Muscle layer of duodenum (tissue), 2 donors: ENCODE results near the gene UBE2Q1.

Source experiments
- H3K27ac ChIP-seq: one replicate; pipeline ENCODE4 v1.7.0; 2013; ENCODE audit warnings: mild to moderate bottlenecking, low read length
- H3K27me3 ChIP-seq: one replicate; pipeline ENCODE4 v1.7.0; 2013; ENCODE audit warnings: low read depth, mild to moderate bottlenecking, control low read depth, low read length
- H3K36me3 ChIP-seq, 2 donors: one replicate each; pipeline ENCODE4 v1.7.0; 2013; ENCODE audit warnings: low read length in 2 of 2, control low read depth in 1 of 2, mild to moderate bottlenecking in 1 of 2; ENCODE audit not compliant: insufficient read depth in 2 of 2, control insufficient read depth in 1 of 2
- H3K4me1 ChIP-seq, 2 donors: one replicate each; pipeline ENCODE4 v1.7.0; 2013; ENCODE audit warnings: low read length in 2 of 2, mild to moderate bottlenecking in 2 of 2, control low read depth in 1 of 2, moderate library complexity in 1 of 2; ENCODE audit not compliant: insufficient read depth in 2 of 2, control insufficient read depth in 1 of 2
- H3K4me3 ChIP-seq, 2 donors: one replicate each; pipeline ENCODE4 v1.7.0; 2013; ENCODE audit warnings: low read length in 2 of 2, low read depth in 1 of 2, mild to moderate bottlenecking in 1 of 2
- H3K9me3 ChIP-seq, 2 donors: one replicate each; pipeline ENCODE4 v1.7.0; 2013; ENCODE audit warnings: low read length in 2 of 2, control low read depth in 1 of 2, mild to moderate bottlenecking in 1 of 2; ENCODE audit not compliant: control insufficient read depth in 1 of 2
- donor health status: healthy.

The UBE2Q1 gene

GRCh38 chr1:154565876-154566275, 7.4 kb upstream of the UBE2Q1 start:
- H3K36me3 ChIP-seq, result no peaks in the 10 kb centered on the region
- H3K4me3 ChIP-seq, result no peak overlapping the region
- H3K27me3 ChIP-seq, result peaks cover 15% of the 10 kb centered on the region
- no peak overlapping the region for H3K27ac ChIP-seq
- H3K4me1 ChIP-seq, result peaks cover 0 to 10% of the 10 kb centered on the region in 2 donors
- no peaks in the 10 kb centered on the region for H3K9me3 ChIP-seq

- H3K9me3 ChIP-seq, result no peaks in the 10 kb centered on the region
- peak overlapping the region; percentile 93 for H3K27ac ChIP-seq
- peaks cover 12 to 21% of the 10 kb centered on the region in 2 donors for H3K4me1 ChIP-seq
- no peaks in the 10 kb centered on the region for H3K27me3 ChIP-seq
- H3K36me3 ChIP-seq, result peaks cover 9 to 13% of the 10 kb centered on the region in 2 donors
- H3K4me3 ChIP-seq, result peak overlapping the region; percentile 67 to 69
Observed at GRCh38 chr1:154559466-154560044, 1.1 kb upstream of the UBE2Q1 start.

GRCh38 chr1:154558720-154559465, 431 bp upstream of the UBE2Q1 start:
- H3K4me1 ChIP-seq, result peaks cover 12 to 28% of the 10 kb centered on the region in 2 donors

GRCh38 chr1:154557248-154557938, 1.1 kb downstream of the UBE2Q1 start:
- Histone ChIP-seq H3K27ac (peak overlapping the region; percentile 70), H3K4me1 (peaks cover 12 to 40% of the 10 kb centered on the region in 2 donors), H3K9me3 (no peaks in the 10 kb centered on the region), H3K27me3 (no peaks in the 10 kb centered on the region), H3K36me3 (peaks cover 31 to 33% of the 10 kb centered on the region in 2 donors), H3K4me3 (peak overlapping the region; percentile 77 to 94)

More at GRCh38 chr1:154558720-154559465, 431 bp upstream of the UBE2Q1 start:
- H3K36me3 ChIP-seq, result peaks cover 16 to 18% of the 10 kb centered on the region in 2 donors
- H3K27me3 ChIP-seq, result no peaks in the 10 kb centered on the region
- H3K4me3 ChIP-seq, result peak overlapping the region; percentile 67 to 69
- H3K9me3 ChIP-seq, result no peaks in the 10 kb centered on the region
- H3K27ac ChIP-seq, result peak overlapping the region; percentile 93

GRCh38 chr1:154556422-154556821, 2.0 kb downstream of the UBE2Q1 start:
- peaks cover 40 to 43% of the 10 kb centered on the region in 2 donors for H3K36me3 ChIP-seq
- no peaks in the 10 kb centered on the region for H3K9me3 ChIP-seq
- peak overlapping the region; percentile 11 for H3K27ac ChIP-seq
- peak overlapping the region; percentile 77 to 94 for H3K4me3 ChIP-seq
- H3K27me3 ChIP-seq, result no peaks in the 10 kb centered on the region
- peaks cover 12 to 40% of the 10 kb centered on the region in 2 donors for H3K4me1 ChIP-seq

GRCh38 chr1:154553056-154554030, 5.1 kb downstream of the UBE2Q1 start:
- Histone ChIP-seq H3K36me3 (peaks cover 65 to 68% of the 10 kb centered on the region in 2 donors), H3K4me1 (peaks cover 17 to 40% of the 10 kb centered on the region in 2 donors), H3K9me3 (no peaks in the 10 kb centered on the region), H3K4me3 (no peak overlapping the region), H3K27me3 (no peaks in the 10 kb centered on the region), H3K27ac (peak overlapping the region; percentile 35)

- Histone ChIP-seq H3K9me3 (no peaks in the 10 kb centered on the region), H3K4me3 (no peak overlapping the region), H3K4me1 (peaks cover 10 to 34% of the 10 kb centered on the region in 2 donors), H3K27me3 (no peaks in the 10 kb centered on the region), H3K27ac (no peak overlapping the region), H3K36me3 (peaks cover 65 to 68% of the 10 kb centered on the region in 2 donors)
Observed at GRCh38 chr1:154552036-154552435, 6.4 kb downstream of the UBE2Q1 start.

- H3K36me3 ChIP-seq, result peaks cover 65 to 68% of the 10 kb centered on the region in 2 donors
- no peak overlapping the region for H3K4me3 ChIP-seq
- H3K9me3 ChIP-seq, result no peaks in the 10 kb centered on the region
- H3K4me1 ChIP-seq, result peaks cover 6 to 29% of the 10 kb centered on the region in 2 donors
- no peaks in the 10 kb centered on the region for H3K27me3 ChIP-seq
- H3K27ac ChIP-seq, result no peak overlapping the region
Observed at GRCh38 chr1:154551474-154551873, 7.0 kb downstream of the UBE2Q1 start.

GRCh38 chr1:154550657-154551056, 7.8 kb downstream of the UBE2Q1 start:
- Histone ChIP-seq H3K9me3 (no peaks in the 10 kb centered on the region), H3K27ac (no peak overlapping the region), H3K27me3 (no peaks in the 10 kb centered on the region), H3K4me1 (peaks cover 5 to 20% of the 10 kb centered on the region in 2 donors), H3K4me3 (no peak overlapping the region), H3K36me3 (peaks cover 65 to 66% of the 10 kb centered on the region in 2 donors)

- Histone ChIP-seq H3K4me3 (no peak overlapping the region), H3K9me3 (no peaks in the 10 kb centered on the region), H3K27me3 (no peaks in the 10 kb centered on the region), H3K36me3 (peaks cover 60 to 61% of the 10 kb centered on the region in 2 donors), H3K4me1 (peaks cover 5 to 20% of the 10 kb centered on the region in 2 donors), H3K27ac (no peak overlapping the region)
Observed at GRCh38 chr1:154550070-154550469, 8.4 kb downstream of the UBE2Q1 start.
